ENCODE results near the gene RBMS3. TPM values are rescaled to one million over a fixed set of nuclear protein-coding genes. Genes with fewer than 3 reads are reported as not detected.

RBMS3 gene
- total RNA-seq, 1 experiment from 2014 or later: 7.4 TPM

DNA sequence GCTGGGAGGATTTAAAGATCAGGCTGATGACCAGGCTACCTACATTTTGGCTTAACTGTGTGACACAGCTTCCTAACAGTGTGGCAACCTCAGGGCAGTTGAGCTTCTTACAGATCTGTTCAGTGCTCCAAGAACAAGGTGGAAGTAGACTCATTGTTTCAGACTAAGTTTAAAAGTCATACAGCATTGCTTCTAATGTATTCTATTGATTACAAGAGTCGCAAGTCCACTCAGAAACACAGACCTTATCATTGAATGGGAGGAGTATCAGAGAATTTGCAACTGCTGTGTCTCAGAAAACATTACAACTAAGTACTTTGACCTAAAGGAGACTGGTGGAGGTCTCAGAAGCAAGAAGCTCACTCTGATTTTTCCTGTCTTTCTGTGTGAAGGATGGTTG is 746.0 kb downstream of the RBMS3 start:
- no peaks in the 10 kb centered on the region for H3K4me1 Mint-ChIP-seq (ENCODE audit: low read depth, unreplicated experiment)
- H3K27ac Mint-ChIP-seq (ENCODE audit: unreplicated experiment): no peak overlapping the region
- no peak for DNase-seq
- no peaks in the 10 kb centered on the region for H3K4me1 ChIP-seq
- no TSS peak for BruUV-seq (replicated peaks)
- H3K27me3 ChIP-seq (replicated peaks; ENCODE audit: control insufficient read depth, insufficient read depth, low read length): no peaks in the 10 kb centered on the region
- no peak overlapping the region for H3K4me3 ChIP-seq (ENCODE audit: low read depth, low read length)
- no peak overlapping the region for H3K4me3 Mint-ChIP-seq (ENCODE audit: unreplicated experiment)
- POLR2A ChIA-PET: no interaction called here
- no peaks in the 10 kb centered on the region for H3K36me3 Mint-ChIP-seq (ENCODE audit: insufficient read depth, unreplicated experiment)
- H3K9me3 ChIP-seq: no peaks in the 10 kb centered on the region
- no peaks in the 10 kb centered on the region for H3K27me3 Mint-ChIP-seq (ENCODE audit: insufficient read depth, unreplicated experiment)
- no peaks in the 10 kb centered on the region for H3K9me3 Mint-ChIP-seq (ENCODE audit: unreplicated experiment)
- CTCF ChIA-PET: no interaction called here
- no peaks in the 10 kb centered on the region for H3K36me3 ChIP-seq (ENCODE audit: control insufficient read depth, insufficient read depth, low read length)
- TF ChIP-seq CTCF (IDR thresholded peaks at IDR 0.05; ENCODE audit: insufficient read depth in 1 of 2, low read depth in 1 of 2, low read length in 1 of 2, severe bottlenecking in 1 of 2, unreplicated experiment in 1 of 2): no peak
- intact Hi-C loops (cut with micrococcal nuclease; ENCODE audit: unreplicated experiment): no loop called here

GRCh38 chr3:30034246-30034991 is 753.5 kb downstream of the RBMS3 start:
- no peak for TF ChIP-seq CTCF (IDR thresholded peaks at IDR 0.05; ENCODE audit: insufficient read depth in 1 of 2, low read depth in 1 of 2, low read length in 1 of 2, severe bottlenecking in 1 of 2, unreplicated experiment in 1 of 2)
- Histone ChIP-seq H3K27me3 (replicated peaks; ENCODE audit: control insufficient read depth, insufficient read depth, low read length) (no peaks in the 10 kb centered on the region), H3K36me3 (ENCODE audit: control insufficient read depth, insufficient read depth, low read length) (no peaks in the 10 kb centered on the region), H3K4me1 (no peaks in the 10 kb centered on the region), H3K9me3 (no peaks in the 10 kb centered on the region), H3K4me3 (ENCODE audit: low read depth, low read length) (no peak overlapping the region)
- H3K27ac Mint-ChIP-seq (ENCODE audit: unreplicated experiment): no peak overlapping the region
- no peak overlapping the region for H3K4me3 Mint-ChIP-seq (ENCODE audit: unreplicated experiment)
- CTCF ChIA-PET: no interaction called here
- no peaks in the 10 kb centered on the region for H3K27me3 Mint-ChIP-seq (ENCODE audit: insufficient read depth, unreplicated experiment)
- H3K4me1 Mint-ChIP-seq (ENCODE audit: low read depth, unreplicated experiment): no peaks in the 10 kb centered on the region
- POLR2A ChIA-PET: no interaction called here
- DNase-seq: no peak
- no TSS peak for BruUV-seq (replicated peaks)
- no peaks in the 10 kb centered on the region for H3K9me3 Mint-ChIP-seq (ENCODE audit: unreplicated experiment)
- H3K36me3 Mint-ChIP-seq (ENCODE audit: insufficient read depth, unreplicated experiment): no peaks in the 10 kb centered on the region
- intact Hi-C loops (cut with micrococcal nuclease; ENCODE audit: unreplicated experiment): no loop called here

- TF ChIP-seq CTCF (IDR thresholded peaks at IDR 0.05; ENCODE audit: insufficient read depth in 1 of 2, low read depth in 1 of 2, low read length in 1 of 2, severe bottlenecking in 1 of 2, unreplicated experiment in 1 of 2): no peak
- Mint-ChIP-seq H3K27ac (ENCODE audit: unreplicated experiment) (no peak overlapping the region), H3K4me1 (ENCODE audit: low read depth, unreplicated experiment) (no peaks in the 10 kb centered on the region), H3K4me3 (ENCODE audit: unreplicated experiment) (no peak overlapping the region), H3K36me3 (ENCODE audit: insufficient read depth, unreplicated experiment) (no peaks in the 10 kb centered on the region), H3K9me3 (ENCODE audit: unreplicated experiment) (no peaks in the 10 kb centered on the region), H3K27me3 (ENCODE audit: insufficient read depth, unreplicated experiment) (no peaks in the 10 kb centered on the region)
- H3K27me3 ChIP-seq (replicated peaks; ENCODE audit: control insufficient read depth, insufficient read depth, low read length): no peaks in the 10 kb centered on the region
- no peaks in the 10 kb centered on the region for H3K9me3 ChIP-seq
- H3K4me1 ChIP-seq: no peaks in the 10 kb centered on the region
- H3K36me3 ChIP-seq (ENCODE audit: control insufficient read depth, insufficient read depth, low read length): no peaks in the 10 kb centered on the region
- ChIA-PET POLR2A (no interaction called here), CTCF (no interaction called here)
- intact Hi-C loops (cut with micrococcal nuclease; ENCODE audit: unreplicated experiment): no loop called here
- no peak overlapping the region for H3K4me3 ChIP-seq (ENCODE audit: low read depth, low read length)
- no peak for DNase-seq
- BruUV-seq (replicated peaks): no TSS peak
Measured at GRCh38 chr3:30035935-30036567, 755.2 kb downstream of the RBMS3 start.

Measured in Caco-2 (cell line).